Measurements from ENCODE around the gene SLC8A2.
"Not testable (repeated sequence)": the region's sequence is repeated elsewhere in the genome, so short reads cannot be mapped to it uniquely, and the experiment has no call there.

SLC8A2 gene

DNA sequence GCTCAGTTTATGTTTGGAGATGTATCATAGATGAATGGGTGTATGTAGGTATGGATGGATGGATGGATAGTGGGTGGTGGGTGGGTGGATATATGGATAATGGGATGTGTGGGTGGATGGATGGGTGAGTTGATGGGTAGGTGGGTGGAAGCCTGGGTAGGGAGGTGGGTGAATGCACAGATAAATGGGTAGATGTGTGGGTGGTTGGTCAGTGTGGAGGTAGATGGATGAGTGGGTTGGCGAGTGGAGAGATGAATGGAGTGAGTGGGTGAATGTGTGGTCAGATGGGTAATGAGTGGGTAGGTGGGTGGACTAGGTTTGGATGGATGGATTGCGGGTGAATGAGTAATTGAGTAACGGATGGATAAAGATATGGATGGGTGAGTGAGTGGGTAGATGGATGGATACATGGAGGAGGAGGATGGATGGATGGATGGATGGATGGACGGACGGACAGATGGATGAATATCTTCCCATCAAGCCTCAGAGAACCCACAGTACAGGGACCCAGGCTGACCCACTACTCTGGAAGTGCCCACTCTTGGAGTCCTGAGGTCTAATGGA, 65.8 kb downstream of the SLC8A2 start:
- DNase-seq: no peak

DNA sequence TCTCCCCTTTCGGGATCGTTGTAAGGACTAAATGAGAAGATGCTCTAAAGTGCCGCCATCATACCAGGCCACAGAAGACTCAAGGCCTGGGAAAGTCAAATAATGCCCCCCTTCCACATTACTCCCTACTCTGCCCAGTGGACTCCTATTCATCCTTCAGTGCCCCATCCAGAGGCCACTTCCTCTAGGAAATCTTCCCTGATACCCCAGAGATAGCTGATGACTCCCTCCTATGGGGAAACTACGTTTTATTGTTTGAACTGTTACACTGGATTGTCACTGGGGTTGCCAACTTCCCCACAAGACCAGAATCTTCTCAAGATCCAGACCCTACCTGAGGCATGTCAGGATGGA, 66.5 kb downstream of the SLC8A2 start:
- no peak for DNase-seq

DNA sequence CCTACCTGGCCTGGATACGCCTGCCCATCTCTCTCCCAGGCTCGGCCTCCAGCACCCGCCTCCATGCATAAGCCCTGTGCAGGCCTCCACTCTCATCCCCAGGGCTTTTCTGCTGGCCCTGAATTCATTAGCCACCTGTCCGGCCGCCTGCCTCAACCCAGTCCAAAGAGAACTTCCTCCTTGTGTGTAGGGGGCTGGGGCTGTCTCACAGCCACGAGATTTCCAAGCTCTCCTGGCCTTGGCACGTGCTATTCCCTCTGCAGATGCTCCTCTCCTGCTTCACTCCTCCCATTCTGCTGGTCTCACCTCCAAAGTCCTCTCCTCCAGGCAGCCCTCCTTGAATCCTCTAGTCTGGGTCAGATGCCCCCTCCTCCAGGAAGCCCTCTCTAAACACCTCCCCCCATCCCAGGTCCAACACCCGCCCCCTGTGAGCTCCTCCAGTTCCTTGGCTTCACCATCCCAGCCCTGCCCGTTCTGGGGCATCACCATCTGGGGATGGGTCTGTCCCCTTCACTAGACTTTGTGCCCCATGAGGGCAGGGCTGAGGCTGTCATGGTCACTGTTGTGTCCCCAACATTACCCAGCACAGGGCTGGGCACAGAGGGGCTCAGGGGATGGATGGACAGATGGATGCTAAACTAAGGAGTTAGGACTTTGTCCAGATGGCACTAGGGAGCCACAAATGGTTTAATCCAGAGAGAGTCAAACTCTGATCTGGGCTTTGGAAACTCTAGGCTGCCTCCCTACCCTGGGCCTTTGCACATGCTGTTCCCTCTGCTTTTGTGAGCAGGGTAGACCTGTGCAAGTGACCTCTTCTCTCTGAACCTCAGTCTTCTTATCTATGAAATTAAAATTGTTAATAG, 67.1 kb downstream of the SLC8A2 start:
- DNase-seq: no peak

DNA sequence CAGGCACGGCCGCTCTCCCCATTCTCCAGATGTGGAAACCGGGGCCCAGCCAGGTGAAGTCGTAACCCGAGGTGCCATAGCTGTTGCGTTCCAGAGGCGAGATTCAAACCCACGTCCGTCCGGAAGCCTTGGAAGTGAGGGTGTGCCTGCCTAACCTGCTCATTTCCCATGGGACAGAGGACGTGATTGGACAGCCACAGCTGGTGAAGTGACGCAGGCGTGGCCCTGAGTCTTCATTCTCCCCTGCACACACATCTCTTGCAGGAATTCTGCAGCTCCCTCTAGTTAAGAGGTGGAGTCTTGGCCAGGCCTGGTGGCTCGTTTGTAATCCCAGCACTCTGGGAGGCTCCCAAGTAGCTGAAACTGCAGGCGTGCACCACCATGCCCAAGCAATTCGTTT, 69.2 kb downstream of the SLC8A2 start:
- DNase-seq: no peak

DNA sequence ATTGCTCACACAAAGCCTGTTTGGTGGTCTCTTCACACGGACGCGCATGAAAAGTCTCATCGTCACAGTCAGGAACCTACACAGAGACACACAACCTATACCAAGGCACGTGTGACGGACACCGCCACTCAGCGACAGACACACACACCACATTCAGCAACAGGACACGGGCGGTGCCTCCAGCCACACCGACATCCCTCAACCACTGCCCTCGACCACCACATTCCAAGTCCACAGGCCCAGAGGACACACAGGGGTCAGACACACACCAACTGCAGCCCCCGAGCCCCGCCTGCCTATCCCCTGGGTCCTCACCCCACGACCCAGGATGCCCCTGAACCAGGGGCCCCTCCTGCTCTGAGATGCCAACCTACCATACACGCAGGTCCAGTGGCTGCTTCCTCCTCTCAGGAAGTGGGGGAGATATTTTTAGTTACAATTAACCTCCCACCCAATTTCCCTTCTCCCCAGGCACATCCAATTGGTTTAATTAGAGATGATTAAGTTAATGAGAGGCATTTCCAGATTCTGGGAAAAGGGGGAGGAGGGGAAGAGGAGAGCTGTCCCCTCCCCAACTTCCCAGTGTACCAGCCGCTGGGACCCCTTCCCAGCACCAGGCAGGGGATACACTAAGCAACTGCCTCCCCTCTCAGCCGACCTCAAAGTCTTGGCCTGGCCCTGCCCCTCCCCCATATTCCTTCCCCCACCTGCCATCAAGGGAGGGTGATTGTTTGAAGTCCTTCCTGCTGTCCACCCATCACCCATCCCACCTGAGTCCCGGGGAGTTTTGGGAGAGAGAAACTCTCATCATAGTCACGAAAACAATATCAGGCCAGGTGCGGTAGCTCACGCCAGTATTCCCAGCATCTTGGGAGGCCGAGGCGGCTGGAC, 72.7 kb downstream of the SLC8A2 start:
- DNase-seq: no peak

DNA sequence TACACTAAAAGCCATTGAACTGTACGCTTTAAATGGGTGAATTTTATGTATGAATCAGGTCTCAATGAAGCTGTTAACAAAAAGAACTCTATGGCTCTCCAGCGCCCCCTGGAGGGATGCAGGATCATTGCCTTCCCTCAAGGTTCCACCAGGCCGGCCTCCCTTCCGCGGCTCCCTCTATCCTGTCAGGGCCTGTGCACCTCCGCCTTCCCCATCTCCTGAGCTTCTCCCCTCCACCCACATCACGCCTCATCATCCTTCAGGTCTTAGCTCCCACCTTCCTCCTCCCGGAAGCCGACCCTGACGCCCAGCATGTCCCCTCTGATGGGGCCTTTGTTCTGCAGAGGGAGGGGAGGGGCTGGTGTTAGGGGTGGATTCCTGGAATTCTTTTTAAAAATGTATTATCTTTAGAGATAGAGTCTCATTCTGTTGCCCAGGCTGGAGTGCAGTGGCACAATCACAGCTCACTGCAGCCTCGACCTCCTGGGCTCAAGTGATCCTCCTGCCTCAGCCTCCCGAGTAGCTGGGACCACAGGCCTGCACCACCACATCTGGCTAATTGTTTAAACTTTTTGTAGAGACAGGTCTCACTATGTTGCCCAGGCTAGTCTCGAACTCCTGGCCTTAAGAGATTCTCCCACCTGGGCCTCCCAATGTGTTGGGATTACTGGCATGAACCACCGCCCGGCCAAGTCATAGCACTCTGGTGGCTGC, 80.0 kb downstream of the SLC8A2 start:
- peak; percentile 21 for DNase-seq

DNA sequence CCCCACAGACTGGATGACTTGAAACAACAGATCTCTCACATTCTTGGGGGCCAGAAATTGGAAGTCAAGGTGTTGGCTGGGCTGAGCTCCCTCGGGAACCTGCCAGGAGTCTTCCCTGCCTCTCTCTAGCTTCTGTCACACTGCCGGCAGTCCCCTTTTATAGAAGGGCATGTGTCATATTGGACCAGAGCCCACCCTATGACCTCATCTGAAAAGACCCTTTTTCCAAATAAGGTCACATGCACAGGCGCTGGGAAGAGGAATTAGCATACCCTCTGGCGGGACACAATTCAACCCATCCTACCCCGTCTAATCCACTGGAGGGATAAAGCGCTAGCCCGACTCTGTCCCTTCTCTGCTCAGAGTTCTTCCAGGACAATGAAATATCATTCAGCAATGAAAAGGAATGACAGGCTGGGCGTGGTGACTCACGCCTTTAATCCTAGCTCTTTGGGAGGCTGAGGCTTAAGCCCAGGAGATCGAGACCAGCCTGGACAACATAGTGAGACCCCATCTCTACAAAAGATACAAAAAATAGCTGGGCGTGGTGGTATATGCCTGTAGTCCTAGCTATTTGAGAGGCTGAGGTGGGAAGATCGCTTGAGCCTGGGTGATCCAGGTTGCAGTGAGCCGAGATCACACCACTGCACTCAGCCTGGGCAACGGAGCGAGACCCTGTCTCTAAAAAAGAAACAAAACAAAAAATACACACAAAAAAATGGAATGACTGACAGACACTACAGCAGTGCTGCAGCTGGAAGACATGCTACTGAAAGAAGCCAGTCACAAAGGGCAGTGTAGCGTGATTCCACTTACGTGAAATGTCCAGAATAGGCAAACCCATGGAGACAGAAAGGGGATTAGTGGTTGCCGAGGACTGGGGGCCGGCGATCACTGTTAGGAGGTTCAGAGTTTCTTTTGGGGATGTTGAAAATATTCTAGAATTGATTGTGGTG, 80.9 kb downstream of the SLC8A2 start:
- DNase-seq: no peak

DNA sequence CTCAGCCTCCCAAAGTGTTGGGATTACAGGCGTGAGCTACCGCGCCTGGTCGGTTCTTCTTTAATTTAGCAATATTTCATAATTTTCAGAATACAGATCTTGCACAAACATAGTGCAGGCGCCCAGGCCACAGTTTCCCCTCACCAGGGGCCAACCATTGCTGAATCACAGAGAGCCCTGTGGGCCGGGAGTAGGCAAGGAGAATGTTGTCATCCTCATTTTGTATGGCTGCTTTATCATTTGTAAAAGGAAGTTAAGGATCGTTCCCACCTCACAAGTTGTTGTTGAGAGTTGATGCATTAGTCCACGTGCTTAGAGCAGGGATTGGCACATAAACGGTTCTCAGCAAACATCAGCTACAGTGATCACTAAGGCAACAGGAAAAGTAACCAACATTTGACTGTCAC, 82.5 kb downstream of the SLC8A2 start:
- DNase-seq: no peak

DNA sequence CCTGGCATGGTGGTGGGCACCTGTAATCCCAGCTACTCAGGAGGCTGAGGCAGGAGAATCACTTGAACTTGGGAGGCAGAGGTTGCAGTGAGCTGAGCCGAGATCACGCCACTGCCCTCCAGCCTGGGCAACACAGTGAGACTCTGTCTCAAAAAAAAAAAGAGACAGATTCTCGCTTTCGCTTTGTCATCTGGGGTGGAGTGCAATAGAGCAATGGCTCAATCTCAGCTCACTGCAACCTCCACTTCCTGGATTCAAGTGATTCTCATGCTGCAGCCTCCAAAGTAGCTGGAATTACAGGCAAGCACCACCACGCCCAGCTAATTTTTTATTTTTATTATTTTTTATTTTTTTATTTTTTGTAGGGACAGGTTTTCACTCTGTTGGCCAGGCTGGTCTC, 83.0 kb downstream of the SLC8A2 start:
- DNase-seq: not testable (repeated sequence)

DNA sequence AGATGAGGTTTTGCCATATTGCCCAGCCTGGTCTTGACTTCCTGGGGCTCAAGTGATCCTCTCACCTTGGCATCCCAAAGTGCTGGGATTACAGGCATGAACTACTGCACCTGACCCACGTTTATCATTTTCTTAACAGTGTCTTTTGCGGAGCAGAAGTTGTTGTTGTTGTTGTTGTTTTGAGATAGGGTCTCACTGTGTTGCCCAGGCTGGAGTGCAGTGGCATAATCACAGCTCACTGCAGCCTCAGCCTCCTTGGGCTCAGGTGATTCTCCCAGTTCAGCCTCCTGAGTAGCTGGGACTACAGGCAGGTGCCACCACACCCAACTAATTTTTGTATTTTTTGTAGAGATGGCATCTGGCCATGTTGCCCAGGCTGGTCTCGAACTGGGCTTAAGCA, 84.1 kb downstream of the SLC8A2 start:
- not testable (repeated sequence) for DNase-seq

DNA sequence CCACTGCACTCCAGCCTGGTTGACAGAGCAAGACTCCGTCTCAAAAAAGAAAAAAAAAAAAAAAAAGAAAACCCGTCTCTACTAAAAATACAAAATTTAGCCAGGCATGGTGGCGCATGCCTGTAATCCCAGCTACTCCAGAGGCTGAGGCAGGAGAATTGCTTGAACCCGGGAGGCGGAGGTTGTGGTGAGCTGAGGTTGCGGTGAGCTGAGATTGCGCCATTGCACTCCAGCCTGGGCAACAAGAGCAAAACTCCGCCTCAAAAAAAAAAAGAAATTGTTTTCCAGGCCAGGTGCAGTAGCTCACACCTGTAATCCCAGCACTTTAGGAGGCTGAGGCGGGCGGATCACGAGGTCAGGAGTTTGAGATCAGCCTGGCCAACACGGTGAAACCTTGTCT, 85.1 kb downstream of the SLC8A2 start:
- DNase-seq: not testable (repeated sequence)

DNA sequence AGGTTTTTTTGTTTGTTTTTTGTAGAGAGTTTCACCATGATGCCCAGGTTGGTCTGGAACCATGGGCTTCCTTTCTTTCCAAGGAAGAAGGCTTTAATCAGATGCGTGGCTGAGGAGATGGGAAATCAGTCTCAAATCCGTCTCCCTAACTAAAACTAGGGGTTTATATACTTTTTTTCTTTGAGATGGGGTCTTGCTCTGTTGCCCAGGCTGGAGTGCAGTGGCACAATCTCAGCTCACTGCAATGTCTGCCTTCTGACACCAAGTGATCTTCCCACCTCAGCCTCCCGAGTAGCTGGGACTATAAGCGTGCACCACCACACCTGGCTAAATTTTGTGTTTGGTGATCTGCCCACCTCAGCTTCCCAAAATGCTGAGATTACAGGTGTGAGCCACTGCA, 87.2 kb downstream of the SLC8A2 start:
- DNase-seq: not testable (repeated sequence)

DNA sequence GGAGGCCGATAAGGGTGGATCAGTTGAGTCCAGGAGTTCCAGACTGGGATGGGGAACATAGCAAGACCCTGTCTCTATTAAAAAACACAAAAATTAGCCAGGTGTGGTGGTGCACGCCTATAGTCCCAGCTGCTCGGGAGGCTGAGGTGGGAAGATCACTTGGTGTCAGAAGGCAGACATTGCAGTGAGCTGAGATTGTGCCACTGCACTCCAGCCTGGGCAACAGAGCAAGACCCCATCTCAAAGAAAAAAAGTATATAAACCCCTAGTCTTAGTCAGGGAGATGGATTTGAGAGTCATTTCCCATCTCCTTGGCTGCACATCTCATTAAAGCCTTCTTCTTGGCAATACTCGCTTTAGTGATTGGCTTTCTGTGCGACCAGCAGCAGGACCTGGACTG, 87.8 kb downstream of the SLC8A2 start:
- not testable (repeated sequence) for DNase-seq

DNA sequence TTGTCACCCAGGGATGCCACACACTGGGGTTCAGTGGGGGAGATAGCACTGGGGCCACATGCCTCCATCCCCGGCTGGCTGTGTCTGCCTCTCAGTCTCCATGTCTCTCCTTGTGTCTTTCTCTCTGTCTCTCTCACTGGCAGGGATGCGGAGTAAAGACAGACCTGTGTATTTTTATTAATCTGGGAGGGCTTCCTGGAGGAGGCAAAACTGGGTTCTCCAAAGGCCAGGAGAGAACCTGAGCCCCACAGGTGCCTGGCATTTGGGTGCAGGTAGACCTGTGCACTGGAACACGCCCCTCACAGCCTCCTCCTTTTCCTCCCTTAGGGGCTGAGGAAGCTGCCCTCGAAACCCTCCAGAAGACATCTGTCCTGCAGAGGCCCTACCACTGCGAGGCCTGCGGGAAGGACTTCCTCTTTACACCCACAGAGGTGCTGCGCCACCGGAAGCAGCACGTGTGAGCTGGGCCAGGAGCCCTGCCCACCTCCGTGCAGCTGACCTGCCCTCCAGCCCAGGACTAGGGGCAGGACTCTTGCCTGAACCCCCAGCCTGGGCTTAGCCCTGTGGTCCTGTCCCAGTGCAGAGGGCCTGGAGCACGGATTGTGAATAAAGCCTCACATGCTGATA, 89.9 kb downstream of the SLC8A2 start:
- no peak for DNase-seq

DNA sequence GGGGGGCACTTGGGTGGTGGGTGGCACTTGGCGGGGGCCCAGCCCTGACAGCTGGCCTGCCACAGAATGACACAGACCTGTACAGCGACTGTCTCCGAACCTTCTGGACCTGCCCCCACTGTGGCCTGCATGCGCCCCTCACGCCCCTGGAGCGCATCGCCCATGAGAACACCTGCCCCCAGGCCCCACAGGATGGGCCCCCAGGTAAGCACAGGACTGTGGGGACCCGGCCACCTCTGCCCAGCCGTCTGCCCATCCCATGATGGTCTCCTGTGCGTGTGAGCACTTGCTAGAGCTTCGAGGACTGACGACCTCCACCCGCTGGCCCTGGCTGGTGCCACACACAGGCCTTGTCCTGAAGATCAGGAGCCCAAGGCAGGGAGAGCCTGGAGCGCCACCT, 90.6 kb downstream of the SLC8A2 start:
- no peak for DNase-seq

DNA sequence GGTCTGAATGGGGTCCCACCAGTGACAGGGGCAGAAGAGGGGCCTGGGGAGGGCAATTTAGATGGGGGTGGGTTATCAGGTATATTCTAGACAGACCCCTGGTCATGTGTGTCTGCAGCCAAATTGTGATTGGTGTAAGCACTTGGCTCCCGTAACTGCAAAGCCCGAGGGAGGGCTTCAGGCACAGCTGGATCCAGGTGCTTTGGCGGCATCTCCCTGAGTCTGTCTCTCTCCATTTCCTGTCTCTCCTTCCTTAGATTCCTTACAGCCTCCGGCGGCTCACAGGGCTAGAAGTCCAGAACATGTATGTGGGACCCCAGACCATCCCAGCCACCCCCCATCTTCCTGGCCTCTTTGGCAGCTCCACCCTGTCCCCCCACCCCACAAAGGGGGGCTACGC, 91.1 kb downstream of the SLC8A2 start:
- no peak for DNase-seq

DNA sequence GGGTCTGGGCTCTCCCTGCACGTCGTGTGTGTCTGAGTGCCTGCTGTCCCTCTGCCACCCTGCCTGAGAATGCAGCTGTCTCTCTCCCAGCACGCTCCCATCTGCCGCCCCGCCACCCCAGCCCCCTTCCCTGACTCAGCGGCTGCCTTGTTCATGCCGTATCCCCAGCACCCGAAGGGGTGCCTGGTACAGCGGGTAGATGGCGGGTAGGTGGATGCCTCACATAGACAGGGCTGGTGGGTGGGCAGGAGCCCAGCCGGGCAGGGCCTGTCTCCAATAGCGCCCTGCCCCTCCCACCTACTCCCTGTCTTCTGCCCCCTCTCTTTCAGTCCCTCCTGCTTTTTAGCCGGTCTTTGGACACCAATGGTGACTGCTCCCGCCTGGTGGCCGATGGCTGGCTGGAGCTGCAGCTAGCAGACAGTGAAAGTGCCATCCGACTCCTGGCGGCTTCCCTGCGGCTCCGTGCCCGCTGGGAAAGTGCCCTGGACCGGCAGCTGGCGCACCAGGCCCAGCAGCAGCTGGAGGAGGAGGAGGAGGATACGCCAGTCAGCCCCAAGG, 92.2 kb downstream of the SLC8A2 start:
- DNase-seq: no peak

DNA sequence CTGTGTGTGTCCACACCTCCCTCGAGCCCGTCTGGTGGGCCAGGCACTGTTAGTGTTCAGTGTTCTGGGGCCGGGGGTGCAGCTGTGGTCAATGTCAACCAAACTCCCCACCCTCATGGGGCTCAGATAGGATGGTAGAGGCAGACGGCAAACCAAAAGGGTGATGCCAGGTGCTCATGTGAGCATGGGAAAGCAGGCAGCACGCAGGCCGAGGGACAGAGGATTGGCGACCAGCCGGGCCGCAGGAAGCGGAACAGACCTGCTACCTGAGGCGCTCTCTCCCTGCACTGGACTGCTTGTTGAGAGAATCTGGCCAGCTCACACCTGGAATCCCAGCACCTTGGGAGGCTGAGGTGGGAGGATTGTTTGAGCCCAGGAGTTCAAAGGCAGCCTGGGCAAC, 93.4 kb downstream of the SLC8A2 start:
- no peak for DNase-seq
